Pancreas (tissue), 10 donors: Measurements from ENCODE around the gene AFG3L2. TPM values are rescaled to one million over a fixed set of nuclear protein-coding genes. Genes with fewer than 3 reads are reported as not detected.

Experiments
- ATAC-seq, 4 donors: fragments of 200-7000 bp; cut with Tn5 transposase; one replicate each; pipeline versions ENCODE4 v1.8.0 to v1.9.1; 2020; ENCODE audit warnings: mild to moderate bottlenecking in 4 of 4, moderate library complexity in 4 of 4
- DNase-seq, 6 donors: peaks; one replicate each; pipeline ENCODE4 v3.0.0-alpha.2; 2020
- FAIRE-seq: peaks from 2 replicates; lab custom pipeline; 2012; peaks lifted over from hg19 to GRCh38; lab: Jason Lieb, UNC
- H3K27ac ChIP-seq, 4 donors: fragments of 200-600 bp; sonication (generic); 1 replicate in 3 of 4; 2 replicates in 1 of 4; pipeline versions ENCODE4 v1.5.0 to v1.8.0; 2020
- H3K27me3 ChIP-seq, 4 donors: fragments of 200-600 bp; one replicate each; pipeline ENCODE4 v1.8.0; 2021
- H3K36me3 ChIP-seq, 3 donors: fragments of 200-600 bp; sonication (generic) in 1 of 3; one replicate each; pipeline versions ENCODE4 v1.5.0 to v1.8.0; 2020 to 2021
- H3K4me1 ChIP-seq, 3 donors: fragments of 200-600 bp; one replicate each; pipeline ENCODE4 v1.8.0; 2021
- H3K4me3 ChIP-seq, 4 donors: fragments of 200-600 bp; sonication (generic) in 2 of 4; one replicate each; pipeline versions ENCODE4 v1.5.0 to v1.8.0; 2020 to 2021
- H3K9me3 ChIP-seq, 4 donors: fragments of 200-600 bp; one replicate each; pipeline ENCODE4 v1.8.0; 2021
- CTCF ChIP-seq, 4 donors: fragments of 200-600 bp; sonication (generic) in 3 of 4; IDR thresholded peaks; one replicate each; pipeline versions ENCODE4 v1.5.0 to v1.8.0; 2021; ENCODE audit warnings: antibody characterized with exemption in 4 of 4
- WGBS, 2 donors: extraction: QIAGEN DNeasy Blood & Tissue Kit; methylation state at CpG; one replicate each; pipeline ENCODE4 v1.1.7; 2013; 5-methylcytosine and 5-hydroxymethylcytosine counted together
- intact Hi-C, 3 donors: fragments of 100-400 bp; cut with DNase I; formaldehyde crosslinking; loops; one replicate each; pipeline versions ENCODE4 v1.11.1 to v1.14.2; 2022
- polyA plus RNA-seq, 2 donors: library from polyadenylated mRNA; stranded (reverse); fragments of 200-250 nt; gene quantifications; one replicate each; pipeline ENCODE4 v1.2.3, GENCODE V29; 2013
- total RNA-seq, 6 donors: library from RNA; stranded (reverse); fragmentation: NEBNext Ultra II Directional in 4 of 6; extraction: Animal tissue kit (Norgen Biotek cat#: 25700) in 4 of 6; gene quantifications; one replicate each; pipeline versions ENCODE4 v1.2.1 to v1.2.4, GENCODE V29; 2021 to 2023
- donor health status: healthy with polysubstance abuse.
- donor health status: DM: no; HTN: no; CAD: no; lungs with moderate emphysema.
- donor health status: DM: no; HTN: no; CAD: no.
- donor health status: control.
- donor health status: control.
- donor health status: Bipolar disorder and iron deficiency.
- donor health status: DM: yes; HTN: yes; CAD: no.
- donor health status: DM: no; HTN: no; CAD: no.
- donor health status: DM: no; HTN: no; CAD: no.
- donor health status: DM: yes; HTN: yes; CAD: no.

Gene AFG3L2
- total RNA-seq: 10 to 100 TPM; 22.0 to 31.1 (median 23.4) TPM
- polyA plus RNA-seq: 10 to 100 TPM; 13.6 to 25.8 TPM

GRCh38 chr18:12376754-12377555, at the start of gene AFG3L2:
Gene AFG3L2, minus strand, starts transcription at chr18:12377227. Its CDS starts 145 bp downstream, at chr18:12377082.
- Histone ChIP-seq H3K4me3 (peak within 1 kb of the TSS; percentile 63 to 97 (median 74)), H3K27ac (peak within 1 kb of the TSS; percentile 96 to 99 (median 98)), H3K9me3 (no peaks in the 10 kb centered on the region), H3K36me3 (no peaks in the 10 kb centered on the region), H3K4me1 (peaks cover 18 to 30% (median 28%) of the 10 kb centered on the region in 3 donors), H3K27me3 (no peaks in the 10 kb centered on the region)
- 0 to 1% methylated on average over 67 to 100 of the region's 100 CpGs for WGBS, 2 donors
- peak; percentile 88 to 95 (median 89) for ATAC-seq
- DNase-seq: peak; percentile 100
- TF ChIP-seq CTCF (IDR thresholded peaks at IDR 0.05): no peak
- intact Hi-C loops: no loop called here
- no peak for FAIRE-seq

GRCh38 chr18:12424252-12424651, 47.2 kb upstream of the AFG3L2 start:
- Histone ChIP-seq H3K4me3 (no peak overlapping the region), H3K27ac (no peak overlapping the region), H3K36me3 (no peaks in the 10 kb centered on the region), H3K4me1 (no peaks in the 10 kb centered on the region), H3K27me3 (no peaks in the 10 kb centered on the region), H3K9me3 (no peaks in the 10 kb centered on the region)
- ATAC-seq (no peak), FAIRE-seq (no peak), DNase-seq (no peak)
- no peak for TF ChIP-seq CTCF (IDR thresholded peaks at IDR 0.05)
- intact Hi-C loops: no loop called here
- 59 to 60% methylated on average over 4 of the region's 4 CpGs for WGBS, 2 donors

GRCh38 chr18:12423820-12424219, 46.8 kb upstream of the AFG3L2 start:
- TF ChIP-seq CTCF (IDR thresholded peaks at IDR 0.05): no peak
- ATAC-seq: peak in 2 of 4 donors; percentile 38 to 44
- 63 to 72% methylated on average over 5 of the region's 5 CpGs for WGBS, 2 donors

GRCh38 chr18:12423393-12423792, 46.4 kb upstream of the AFG3L2 start:
- H3K9me3 ChIP-seq: no peaks in the 10 kb centered on the region
- TF ChIP-seq CTCF (IDR thresholded peaks at IDR 0.05): no peak
- 84 to 85% methylated on average over 10 of the region's 10 CpGs for WGBS, 2 donors
- H3K27me3 ChIP-seq: no peaks in the 10 kb centered on the region
- DNase-seq: no peak
- no peaks in the 10 kb centered on the region for H3K36me3 ChIP-seq
- FAIRE-seq: no peak
- intact Hi-C loops: no loop called here
- no peak overlapping the region for H3K4me3 ChIP-seq
- no peak overlapping the region for H3K27ac ChIP-seq
- ATAC-seq: no peak
- H3K4me1 ChIP-seq: no peaks in the 10 kb centered on the region

More at GRCh38 chr18:12423820-12424219, 46.8 kb upstream of the AFG3L2 start:
- Histone ChIP-seq H3K27ac (no peak overlapping the region), H3K27me3 (no peaks in the 10 kb centered on the region), H3K4me3 (no peak overlapping the region), H3K36me3 (no peaks in the 10 kb centered on the region), H3K4me1 (no peaks in the 10 kb centered on the region), H3K9me3 (no peaks in the 10 kb centered on the region)
- intact Hi-C loops: no loop called here
- FAIRE-seq (no peak), DNase-seq (no peak)

GRCh38 chr18:12422936-12423335, 45.9 kb upstream of the AFG3L2 start:
- intact Hi-C loops: no loop called here
- ATAC-seq (peak in 1 of 4 donors; percentile 34), FAIRE-seq (no peak), DNase-seq (no peak)
- Histone ChIP-seq H3K36me3 (no peaks in the 10 kb centered on the region), H3K4me1 (no peaks in the 10 kb centered on the region), H3K27me3 (no peaks in the 10 kb centered on the region), H3K9me3 (no peaks in the 10 kb centered on the region), H3K4me3 (no peak overlapping the region), H3K27ac (no peak overlapping the region)
- WGBS, 2 donors: 78 to 79% methylated on average over 9 of the region's 9 CpGs
- TF ChIP-seq CTCF (IDR thresholded peaks at IDR 0.05): no peak
